GM12872 (cell line): ENCODE results near the gene KNTC1.

Experiments
- TF ChIP-seq, protein P1 (sequence below): IDR thresholded peaks from 3 replicates; pipeline ENCODE4 v1.5.1; 2011; ENCODE audit warnings: low read depth, mild to moderate bottlenecking, low read length, moderate library complexity; ENCODE audit not compliant: insufficient read depth

Gene KNTC1, protein sequence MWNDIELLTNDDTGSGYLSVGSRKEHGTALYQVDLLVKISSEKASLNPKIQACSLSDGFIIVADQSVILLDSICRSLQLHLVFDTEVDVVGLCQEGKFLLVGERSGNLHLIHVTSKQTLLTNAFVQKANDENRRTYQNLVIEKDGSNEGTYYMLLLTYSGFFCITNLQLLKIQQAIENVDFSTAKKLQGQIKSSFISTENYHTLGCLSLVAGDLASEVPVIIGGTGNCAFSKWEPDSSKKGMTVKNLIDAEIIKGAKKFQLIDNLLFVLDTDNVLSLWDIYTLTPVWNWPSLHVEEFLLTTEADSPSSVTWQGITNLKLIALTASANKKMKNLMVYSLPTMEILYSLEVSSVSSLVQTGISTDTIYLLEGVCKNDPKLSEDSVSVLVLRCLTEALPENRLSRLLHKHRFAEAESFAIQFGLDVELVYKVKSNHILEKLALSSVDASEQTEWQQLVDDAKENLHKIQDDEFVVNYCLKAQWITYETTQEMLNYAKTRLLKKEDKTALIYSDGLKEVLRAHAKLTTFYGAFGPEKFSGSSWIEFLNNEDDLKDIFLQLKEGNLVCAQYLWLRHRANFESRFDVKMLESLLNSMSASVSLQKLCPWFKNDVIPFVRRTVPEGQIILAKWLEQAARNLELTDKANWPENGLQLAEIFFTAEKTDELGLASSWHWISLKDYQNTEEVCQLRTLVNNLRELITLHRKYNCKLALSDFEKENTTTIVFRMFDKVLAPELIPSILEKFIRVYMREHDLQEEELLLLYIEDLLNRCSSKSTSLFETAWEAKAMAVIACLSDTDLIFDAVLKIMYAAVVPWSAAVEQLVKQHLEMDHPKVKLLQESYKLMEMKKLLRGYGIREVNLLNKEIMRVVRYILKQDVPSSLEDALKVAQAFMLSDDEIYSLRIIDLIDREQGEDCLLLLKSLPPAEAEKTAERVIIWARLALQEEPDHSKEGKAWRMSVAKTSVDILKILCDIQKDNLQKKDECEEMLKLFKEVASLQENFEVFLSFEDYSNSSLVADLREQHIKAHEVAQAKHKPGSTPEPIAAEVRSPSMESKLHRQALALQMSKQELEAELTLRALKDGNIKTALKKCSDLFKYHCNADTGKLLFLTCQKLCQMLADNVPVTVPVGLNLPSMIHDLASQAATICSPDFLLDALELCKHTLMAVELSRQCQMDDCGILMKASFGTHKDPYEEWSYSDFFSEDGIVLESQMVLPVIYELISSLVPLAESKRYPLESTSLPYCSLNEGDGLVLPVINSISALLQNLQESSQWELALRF (N-terminal part only)

DNA sequence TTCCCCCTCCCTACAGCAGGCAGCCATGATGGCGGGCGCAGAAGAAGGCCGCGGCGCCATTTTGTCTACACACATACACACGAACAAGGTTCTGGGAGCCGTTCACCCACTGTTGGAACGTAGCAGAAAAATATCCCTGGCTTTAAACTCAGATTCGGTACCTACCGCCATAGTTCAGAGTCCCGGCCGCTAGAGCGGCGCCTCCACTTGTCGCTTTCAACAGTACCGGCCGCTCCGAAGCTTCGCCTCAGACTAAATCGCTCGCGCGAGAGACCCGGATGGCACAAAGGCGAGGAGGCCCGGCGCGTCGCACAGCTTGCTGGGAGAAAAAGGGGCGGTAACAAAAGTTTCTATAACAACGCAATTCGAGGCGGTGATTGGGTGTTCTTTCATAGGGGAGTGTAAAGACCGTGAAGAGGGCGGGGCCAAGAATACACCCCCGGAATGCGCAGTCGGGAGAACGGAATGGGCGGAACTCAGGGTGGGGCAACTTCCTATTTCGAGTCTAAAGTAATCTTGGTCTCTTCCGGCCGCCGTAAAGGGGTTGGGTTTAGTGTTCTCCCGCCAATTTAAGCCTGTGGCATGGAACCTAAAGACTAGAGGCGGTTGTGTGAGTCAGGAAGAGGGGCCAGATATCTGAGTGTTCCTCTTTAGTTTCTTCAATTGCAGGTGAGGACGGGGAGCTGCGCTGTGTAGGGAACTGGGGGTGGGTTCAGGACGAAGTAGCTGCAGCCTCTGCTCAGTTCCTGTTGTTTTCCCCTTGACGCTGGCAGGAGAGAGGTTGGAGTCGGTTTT, at the start of gene KNTC1, which contains the start of gene RSRC2:
KNTC1 (plus strand) TSS at position 567 of the 795 bp plus-strand sequence. CDS start 2,815 bp downstream, outside the sequence.
RSRC2 (minus strand) TSS at position 254 of the 795 bp plus-strand sequence; CDS start at position 171, 83 bp downstream.
- TF ChIP-seq, protein P1, sequence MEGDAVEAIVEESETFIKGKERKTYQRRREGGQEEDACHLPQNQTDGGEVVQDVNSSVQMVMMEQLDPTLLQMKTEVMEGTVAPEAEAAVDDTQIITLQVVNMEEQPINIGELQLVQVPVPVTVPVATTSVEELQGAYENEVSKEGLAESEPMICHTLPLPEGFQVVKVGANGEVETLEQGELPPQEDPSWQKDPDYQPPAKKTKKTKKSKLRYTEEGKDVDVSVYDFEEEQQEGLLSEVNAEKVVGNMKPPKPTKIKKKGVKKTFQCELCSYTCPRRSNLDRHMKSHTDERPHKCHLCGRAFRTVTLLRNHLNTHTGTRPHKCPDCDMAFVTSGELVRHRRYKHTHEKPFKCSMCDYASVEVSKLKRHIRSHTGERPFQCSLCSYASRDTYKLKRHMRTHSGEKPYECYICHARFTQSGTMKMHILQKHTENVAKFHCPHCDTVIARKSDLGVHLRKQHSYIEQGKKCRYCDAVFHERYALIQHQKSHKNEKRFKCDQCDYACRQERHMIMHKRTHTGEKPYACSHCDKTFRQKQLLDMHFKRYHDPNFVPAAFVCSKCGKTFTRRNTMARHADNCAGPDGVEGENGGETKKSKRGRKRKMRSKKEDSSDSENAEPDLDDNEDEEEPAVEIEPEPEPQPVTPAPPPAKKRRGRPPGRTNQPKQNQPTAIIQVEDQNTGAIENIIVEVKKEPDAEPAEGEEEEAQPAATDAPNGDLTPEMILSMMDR = no peak

DNA sequence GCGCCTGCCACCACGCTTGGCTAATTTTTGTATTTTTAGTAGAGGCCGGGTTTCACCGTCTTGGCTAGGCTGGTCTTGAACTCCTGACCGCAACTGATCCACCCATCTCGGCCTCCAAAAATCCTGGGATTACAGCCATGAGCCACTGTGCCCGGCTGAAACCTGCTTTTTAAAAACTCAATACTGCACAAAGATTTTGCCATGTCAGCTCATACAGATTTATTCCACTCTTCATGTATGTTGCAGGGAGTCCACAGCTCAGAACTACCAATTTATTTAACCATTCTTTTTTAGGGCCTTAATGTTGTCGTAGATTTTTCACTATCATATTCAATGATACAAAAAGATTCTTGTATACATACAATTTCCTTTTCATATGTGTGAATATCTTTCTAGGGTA, 46.3 kb upstream of the KNTC1 start:
- TF ChIP-seq, protein P1 = no peak

DNA sequence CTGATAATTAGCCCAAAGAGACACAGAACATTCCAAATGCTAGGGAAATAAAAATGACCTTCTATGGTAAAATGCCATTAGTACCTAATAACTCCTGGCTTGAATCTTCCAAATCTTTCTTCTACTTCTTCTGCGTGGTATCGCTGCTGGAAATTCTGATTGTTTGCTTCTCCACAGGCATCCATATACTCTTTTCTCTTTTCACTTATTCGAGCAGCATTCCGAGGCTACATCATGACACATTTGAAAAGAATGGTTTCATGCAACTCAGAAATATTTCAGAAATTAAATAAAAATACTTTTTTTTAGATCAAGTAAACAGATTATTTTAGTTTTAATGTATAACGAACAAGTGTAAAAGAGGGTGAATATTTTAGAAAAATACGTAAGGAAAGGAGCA, 45.2 kb upstream of the KNTC1 start:
- TF ChIP-seq, protein P1 = no peak

DNA sequence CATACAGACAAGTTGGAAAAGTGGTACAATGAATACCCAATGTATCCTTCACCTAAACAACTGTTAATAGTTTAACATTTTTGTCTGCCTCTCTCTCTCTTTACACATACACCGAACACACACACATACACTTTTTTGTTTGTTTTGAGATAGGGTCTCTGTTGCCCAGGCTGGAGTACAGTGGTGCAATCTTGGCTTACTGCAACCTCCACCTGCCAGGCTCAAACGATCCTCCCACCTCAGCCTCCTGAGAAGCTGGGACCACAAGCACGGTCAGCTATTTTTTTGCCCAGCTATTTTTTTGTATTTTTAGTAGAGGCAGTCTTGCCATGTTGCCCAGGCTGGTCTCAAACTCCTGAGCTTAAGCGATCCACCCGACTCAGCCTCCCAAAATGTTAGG, 43.1 kb upstream of the KNTC1 start:
- TF ChIP-seq, protein P1 = no peak

DNA sequence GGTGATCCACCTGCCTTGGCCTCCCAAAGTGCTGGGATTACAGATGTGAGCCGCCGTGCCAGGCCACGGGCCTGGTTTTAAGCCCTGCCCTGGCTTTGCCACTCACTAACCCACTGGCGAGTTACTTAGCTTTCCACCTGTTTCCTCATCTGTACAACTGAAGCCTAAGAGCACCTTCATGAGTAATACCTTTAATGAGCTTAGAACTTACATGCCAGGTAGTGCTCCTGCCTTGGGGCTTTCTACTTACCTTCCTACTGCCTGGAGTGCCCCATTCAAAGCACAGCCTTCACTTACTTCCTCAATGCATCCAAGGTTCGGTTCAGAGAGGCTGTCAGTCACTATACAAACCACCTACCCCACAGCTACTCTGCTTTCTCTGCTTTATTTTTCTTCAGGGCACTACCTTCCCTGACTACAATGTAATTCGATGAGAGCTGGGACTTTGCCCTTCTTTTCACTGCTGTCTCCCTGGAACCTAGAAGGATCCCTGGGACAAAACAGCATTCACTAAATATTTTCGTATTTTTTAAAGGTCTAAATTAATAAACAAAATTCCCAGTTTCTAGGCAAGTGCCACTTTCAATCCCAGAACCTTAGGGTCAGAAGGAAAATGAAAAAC, 40.1 kb upstream of the KNTC1 start:
- TF ChIP-seq, protein P1 = no peak

DNA sequence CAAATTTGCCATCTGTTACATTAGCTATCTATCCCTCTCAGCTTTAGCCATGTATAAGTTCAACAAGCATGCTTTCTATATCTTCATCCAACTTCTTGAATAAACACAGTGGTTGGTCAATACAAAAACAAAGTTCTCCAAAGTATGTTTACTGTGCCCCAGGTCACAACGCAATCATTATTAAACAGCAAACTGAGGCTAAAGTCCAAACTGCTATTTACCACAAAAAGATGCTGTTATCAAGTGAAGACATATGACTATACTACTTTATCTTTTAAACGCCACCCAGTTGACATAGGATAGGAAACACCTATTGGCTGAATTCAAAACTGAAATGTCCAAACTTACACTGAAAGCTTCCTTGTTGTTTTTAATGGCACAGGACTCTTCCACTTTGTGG, 38.0 kb upstream of the KNTC1 start:
- TF ChIP-seq, protein P1 = no peak
